IMR-90 (cell line): ENCODE measurements around the gene CPNE4. TPM values are rescaled to one million over a fixed set of nuclear protein-coding genes. Genes with fewer than 3 reads are reported as not detected.

ENCODE experiments used
- ATAC-seq: fragments of 200-7000 bp; cut with Tn5 transposase; 2 replicates; pipeline ENCODE4 v1.9.1; 2020; ENCODE audit warnings: low read depth, mild to moderate bottlenecking, moderate library complexity
- BruUV-seq: library from RNA; stranded (reverse); fragments of 400-500 nt; replicated peaks from 2 replicates; lab custom pipeline; 2021; lab: Mats Ljungman, UMichigan
- CTCF ChIA-PET: fragments of 300-600 bp; formaldehyde crosslinking; extraction: SDS; loops from one replicate; lab custom pipeline; 2021; ENCODE audit warnings: antibody characterized with exemption; lab: Yijun Ruan, JAX
- POLR2A ChIA-PET: fragments of 300-600 bp; sonication (Branson Sonifier 250); formaldehyde crosslinking; loops from one replicate; lab custom pipeline; 2022; ENCODE audit warnings: antibody characterized with exemption; ENCODE audit not compliant: unreplicated experiment; lab: Charles Lee
- DNase-seq: peaks from one replicate; pipeline ENCODE4 v3.0.0; 2013
- H2AFZ ChIP-seq: replicated peaks from 2 replicates; pipeline ENCODE3; 2013; ENCODE audit warnings: low read length, mild to moderate bottlenecking; ENCODE audit not compliant: poor library complexity
- H2AK5ac ChIP-seq: 2 replicates; pipeline ENCODE4 v1.6.1; 2013; ENCODE audit warnings: low read depth, low read length, inconsistent platforms
- H2AK9ac ChIP-seq: replicated peaks from 2 replicates; pipeline ENCODE3; 2013; ENCODE audit warnings: mild to moderate bottlenecking, low read depth, low read length, moderate library complexity; ENCODE audit not compliant: poor library complexity
- H2BK120ac ChIP-seq: 2 replicates; pipeline ENCODE4 v1.6.1; 2013; ENCODE audit warnings: low read depth, low read length, inconsistent platforms
- H2BK15ac ChIP-seq: 3 replicates; pipeline ENCODE4 v1.6.1; 2013; ENCODE audit warnings: low read depth, low read length, inconsistent platforms
- H2BK20ac ChIP-seq: 2 replicates; pipeline ENCODE4 v1.6.1; 2013; ENCODE audit warnings: low read depth, mild to moderate bottlenecking, inconsistent platforms, low read length, moderate library complexity
- H2BK5ac ChIP-seq: 2 replicates; pipeline ENCODE4 v1.6.1; 2013; ENCODE audit warnings: mild to moderate bottlenecking, low read depth, low read length, inconsistent platforms; ENCODE audit not compliant: poor library complexity, severe bottlenecking
- H3K14ac ChIP-seq: replicated peaks from 2 replicates; pipeline ENCODE4 v1.6.1; 2013; ENCODE audit warnings: low read depth, low read length, inconsistent platforms
- H3K18ac ChIP-seq: 2 replicates; pipeline ENCODE4 v1.6.1; 2013; ENCODE audit warnings: low read depth, low read length, control low read depth
- H3K23ac ChIP-seq: 2 replicates; pipeline ENCODE4 v1.6.1; 2013; ENCODE audit warnings: low read depth, low read length, inconsistent platforms
- H3K27ac ChIP-seq: 2 replicates; pipeline ENCODE4 v1.5.1; 2013; ENCODE audit warnings: mild to moderate bottlenecking, control low read depth, low read length; ENCODE audit not compliant: insufficient read depth
- H3K27me3 ChIP-seq: 2 replicates; pipeline ENCODE4 v1.6.1; 2013; ENCODE audit warnings: low read length; ENCODE audit not compliant: control insufficient read depth, insufficient read depth
- H3K36me3 ChIP-seq: 2 replicates; pipeline ENCODE4 v1.6.1; 2013; ENCODE audit warnings: low read length, mixed read lengths; ENCODE audit not compliant: control insufficient read depth, insufficient read depth
- H3K4ac ChIP-seq: 2 replicates; pipeline ENCODE4 v1.6.1; 2013; ENCODE audit warnings: low read depth, low read length, inconsistent platforms
- H3K4me1 ChIP-seq: 2 replicates; pipeline ENCODE4 v1.6.1; 2013; ENCODE audit warnings: low read length, mixed read lengths; ENCODE audit not compliant: control insufficient read depth, insufficient read depth
- H3K4me2 ChIP-seq: 2 replicates; pipeline ENCODE4 v1.6.1; 2013; ENCODE audit warnings: low read depth, mild to moderate bottlenecking, control low read depth, low read length, moderate library complexity
- H3K4me3 ChIP-seq: 2 replicates; pipeline ENCODE4 v1.5.1; 2013; ENCODE audit warnings: low read depth, mild to moderate bottlenecking, control low read depth, low read length, moderate library complexity; ENCODE audit not compliant: insufficient read depth
- H3K56ac ChIP-seq: 2 replicates; pipeline ENCODE4 v1.6.1; 2013; ENCODE audit warnings: low read length, inconsistent platforms; ENCODE audit not compliant: insufficient read depth; ENCODE audit errors: extremely low read depth
- H3K79me1 ChIP-seq, 2 experiments: 2 replicates each; pipeline ENCODE4 v1.6.1; 2013; ENCODE audit warnings: low read length in 2 of 2, inconsistent platforms in 1 of 2, low read depth in 1 of 2
- H3K9ac ChIP-seq: 2 replicates; pipeline ENCODE4 v1.6.1; 2013; ENCODE audit warnings: low read depth, low read length, control low read depth
- H3K9me1 ChIP-seq: 2 replicates; pipeline ENCODE4 v1.6.1; 2013; ENCODE audit warnings: low read length, inconsistent platforms; ENCODE audit not compliant: insufficient read depth
- H3K9me3 ChIP-seq: 2 replicates; pipeline ENCODE4 v1.6.1; 2013; ENCODE audit warnings: low read length; ENCODE audit not compliant: control insufficient read depth, insufficient read depth
- H4K20me1 ChIP-seq: 2 replicates; pipeline ENCODE4 v1.6.1; 2013; ENCODE audit warnings: low read length, inconsistent platforms; ENCODE audit not compliant: insufficient read depth
- H4K5ac ChIP-seq: 2 replicates; pipeline ENCODE4 v1.6.1; 2013; ENCODE audit warnings: mild to moderate bottlenecking, low read depth, low read length, control low read depth
- H4K8ac ChIP-seq, 2 experiments: 2 replicates each; pipeline ENCODE4 v1.6.1; 2013; ENCODE audit warnings: low read depth in 2 of 2, low read length in 2 of 2, control low read depth in 1 of 2, inconsistent platforms in 1 of 2
- H4K91ac ChIP-seq: 2 replicates; pipeline ENCODE4 v1.6.1; 2013; ENCODE audit warnings: low read depth, low read length, inconsistent platforms; ENCODE audit not compliant: insufficient read depth
- BHLHE40 ChIP-seq: fragments of 150-350 bp; IDR thresholded peaks from 2 replicates; pipeline ENCODE4 v1.6.1; 2016; ENCODE audit warnings: mild to moderate bottlenecking, low read depth, low read length
- CEBPB ChIP-seq: IDR thresholded peaks from 2 replicates; pipeline ENCODE4 v1.6.1; 2012; ENCODE audit warnings: low read depth, low read length, improper control_type of control experiment
- CHD1 ChIP-seq: IDR thresholded peaks from 2 replicates; pipeline ENCODE4 v1.6.1; 2012; ENCODE audit warnings: low read depth, low read length, improper control_type of control experiment
- ELK1 ChIP-seq: fragments of 150-350 bp; IDR thresholded peaks from 2 replicates; pipeline ENCODE4 v1.6.1; 2016; ENCODE audit warnings: low read depth, mild to moderate bottlenecking, low read length, moderate library complexity, borderline replicate concordance
- FOS ChIP-seq: fragments of 150-350 bp; IDR thresholded peaks from 2 replicates; pipeline ENCODE4 v1.6.1; 2016; ENCODE audit warnings: low read depth, low read length
- MAFK ChIP-seq: IDR thresholded peaks from 2 replicates; pipeline ENCODE4 v1.6.1; 2012; ENCODE audit warnings: low read depth, low read length, improper control_type of control experiment
- MAZ ChIP-seq: IDR thresholded peaks from 2 replicates; pipeline ENCODE4 v1.6.1; 2012; ENCODE audit warnings: low read depth, mild to moderate bottlenecking, low read length, improper control_type of control experiment, moderate library complexity, borderline replicate concordance
- MXI1 ChIP-seq: IDR thresholded peaks from 2 replicates; pipeline ENCODE4 v1.6.1; 2012; ENCODE audit warnings: low read depth, mild to moderate bottlenecking, low read length, moderate library complexity, borderline replicate concordance
- NFE2L2 ChIP-seq: fragments of 150-350 bp; IDR thresholded peaks from 2 replicates; pipeline ENCODE4 v1.6.1; 2016; ENCODE audit warnings: low read depth, mild to moderate bottlenecking, low read length
- POLR2A ChIP-seq: IDR thresholded peaks from 2 replicates; pipeline ENCODE4 v1.6.1; 2012; ENCODE audit warnings: mild to moderate bottlenecking, low read depth, low read length
- RAD21 ChIP-seq: IDR thresholded peaks from 2 replicates; pipeline ENCODE4 v1.6.1; 2012; ENCODE audit warnings: low read length, improper control_type of control experiment
- RCOR1 ChIP-seq: IDR thresholded peaks from 2 replicates; pipeline ENCODE4 v1.6.1; 2012; ENCODE audit warnings: mild to moderate bottlenecking, low read length, improper control_type of control experiment; ENCODE audit not compliant: insufficient replicate concordance
- RFX5 ChIP-seq: IDR thresholded peaks from 2 replicates; pipeline ENCODE4 v1.8.0; 2012; ENCODE audit warnings: low read depth, mild to moderate bottlenecking, low read length, moderate library complexity
- SMC3 ChIP-seq: fragments of 150-350 bp; IDR thresholded peaks from 2 replicates; pipeline ENCODE4 v1.6.1; 2016; ENCODE audit warnings: low read depth, mild to moderate bottlenecking, antibody characterized with exemption, low read length, moderate library complexity
- USF2 ChIP-seq: fragments of 150-350 bp; IDR thresholded peaks from 2 replicates; pipeline ENCODE4 v1.6.1; 2017; ENCODE audit warnings: mild to moderate bottlenecking, antibody characterized with exemption, low read length, low read depth
- WGBS, 2 experiments: methylation state at CpG; one replicate each; pipeline versions ENCODE4 v1.1.5 to v1.1.7; 2013; ENCODE audit warnings: missing lambda C conversion rate in 2 of 2; ENCODE audit not compliant: insufficient read length in 1 of 2; ENCODE audit errors: extremely low coverage in 2 of 2; 5-methylcytosine and 5-hydroxymethylcytosine counted together
- dilution Hi-C: fragments of 300-500 bp; cut with HindIII; formaldehyde crosslinking; loops from one replicate; pipeline ENCODE4 v1.14.3; 2018; ENCODE audit warnings: low sequenced_read_pairs; ENCODE audit not compliant: unreplicated experiment
- in situ Hi-C: fragments of 300-500 bp; cut with MboI; formaldehyde crosslinking; loops from 3 replicates; pipeline ENCODE4 v1.14.3; 2019; ENCODE audit warnings: low sequenced_read_pairs, inconsistent platforms, mixed read lengths
- intact Hi-C: fragments of 100-400 bp; cut with micrococcal nuclease; formaldehyde crosslinking; loops from 2 replicates; pipeline ENCODE4 v1.10.0; 2022
- polyA plus RNA-seq, 3 experiments: library from polyadenylated mRNA; depleted of rRNA; stranded (reverse); fragments of >200 nt; gene quantifications; 2 replicates each; pipeline ENCODE4 v1.2.3, GENCODE V29; 2012; ENCODE audit warnings: low replicate concordance in 1 of 3
- total RNA-seq: library from RNA; depleted of rRNA; stranded (reverse); fragments of >200 nt; gene quantifications from 2 replicates; pipeline ENCODE4 v1.2.3, GENCODE V29; 2012
- TF ChIP-seq, protein P1 (sequence below): conservative IDR thresholded peaks from 2 replicates; pipeline ENCODE4 v1.5.1; 2012; ENCODE audit warnings: mild to moderate bottlenecking, low read depth, low read length, improper control_type of control experiment

The CPNE4 gene
- total and polyA plus RNA-seq, 2 of the 4 experiments (the other 2 are of a cell fraction), result not detected

- Histone ChIP-seq H3K27me3 (no peaks in the 10 kb centered on the region), H3K9me3 (no peaks in the 10 kb centered on the region), H3K79me1 (peaks cover 3 to 12% of the 10 kb centered on the region in 2 experiments; a peak in 2 of 4 replicates), H3K4ac (no peak overlapping the region), H4K20me1 (no peaks in the 10 kb centered on the region; the same call in 1 of the 2 replicates), H3K56ac (no peak overlapping the region), H3K14ac (no peak overlapping the region), H2BK15ac (no peak overlapping the region), H4K91ac (no peak overlapping the region), H2AK5ac (no peak overlapping the region), H2AK9ac (no peak overlapping the region), H2AFZ (no peak overlapping the region), H2BK120ac (no peak overlapping the region), H3K9ac (no peak overlapping the region), H2BK20ac (no peak overlapping the region), H3K9me1 (no peaks in the 10 kb centered on the region), H3K23ac (no peak overlapping the region), H3K36me3 (peaks cover 9% of the 10 kb centered on the region), H2BK5ac (no peak overlapping the region), H3K27ac (no peak overlapping the region), H3K4me2 (no peak overlapping the region), H4K8ac (no peak overlapping the region), H4K5ac (no peak overlapping the region), H3K4me1 (no peaks in the 10 kb centered on the region), H3K4me3 (no peak overlapping the region), H3K18ac (no peak overlapping the region)
- intact Hi-C loops (no loop called here), in situ Hi-C loops (loop anchor here (25.0 kb wide), 2 partner anchors 448 to 748 kb away; partner anchors contain the start of genes ASTE1, NEK11 and PIK3R4), dilution Hi-C loops (no loop called here)
- CTCF ChIA-PET, result no interaction called here
- POLR2A ChIA-PET, result interaction anchor here (0.6 kb wide), 1 partner anchor 721 kb away, joined by 3 read pairs; no protein-coding TSS in a partner anchor
- no TSS peak for BruUV-seq
- no peak for ATAC-seq
- no peak for DNase-seq
- TF ChIP-seq USF2 (no peak), CHD1 (no peak), RFX5 (no peak), POLR2A (no peak), CEBPB (no peak), FOS (no peak), MAFK (no peak), MXI1 (no peak), RAD21 (no peak), SMC3 (no peak), BHLHE40 (no peak), ELK1 (no peak), NFE2L2 (no peak), MAZ (no peak), RCOR1 (no peak)
- TF ChIP-seq, protein P1, sequence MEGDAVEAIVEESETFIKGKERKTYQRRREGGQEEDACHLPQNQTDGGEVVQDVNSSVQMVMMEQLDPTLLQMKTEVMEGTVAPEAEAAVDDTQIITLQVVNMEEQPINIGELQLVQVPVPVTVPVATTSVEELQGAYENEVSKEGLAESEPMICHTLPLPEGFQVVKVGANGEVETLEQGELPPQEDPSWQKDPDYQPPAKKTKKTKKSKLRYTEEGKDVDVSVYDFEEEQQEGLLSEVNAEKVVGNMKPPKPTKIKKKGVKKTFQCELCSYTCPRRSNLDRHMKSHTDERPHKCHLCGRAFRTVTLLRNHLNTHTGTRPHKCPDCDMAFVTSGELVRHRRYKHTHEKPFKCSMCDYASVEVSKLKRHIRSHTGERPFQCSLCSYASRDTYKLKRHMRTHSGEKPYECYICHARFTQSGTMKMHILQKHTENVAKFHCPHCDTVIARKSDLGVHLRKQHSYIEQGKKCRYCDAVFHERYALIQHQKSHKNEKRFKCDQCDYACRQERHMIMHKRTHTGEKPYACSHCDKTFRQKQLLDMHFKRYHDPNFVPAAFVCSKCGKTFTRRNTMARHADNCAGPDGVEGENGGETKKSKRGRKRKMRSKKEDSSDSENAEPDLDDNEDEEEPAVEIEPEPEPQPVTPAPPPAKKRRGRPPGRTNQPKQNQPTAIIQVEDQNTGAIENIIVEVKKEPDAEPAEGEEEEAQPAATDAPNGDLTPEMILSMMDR, result no peak
- no CpG with 5 or more reads among the region's 1 CpG for WGBS, 2 experiments
Observed at GRCh38 chr3:131485119-131485518, 549.7 kb downstream of the CPNE4 start.
